ENCODE results near the gene CYP27A1. TPM values are rescaled to one million over a fixed set of nuclear protein-coding genes. Genes with fewer than 3 reads are reported as not detected.

The CYP27A1 gene
- total RNA-seq, 4 donors from 2014 or later: 1.7 to 11.2 (median 6.4) TPM

DNA sequence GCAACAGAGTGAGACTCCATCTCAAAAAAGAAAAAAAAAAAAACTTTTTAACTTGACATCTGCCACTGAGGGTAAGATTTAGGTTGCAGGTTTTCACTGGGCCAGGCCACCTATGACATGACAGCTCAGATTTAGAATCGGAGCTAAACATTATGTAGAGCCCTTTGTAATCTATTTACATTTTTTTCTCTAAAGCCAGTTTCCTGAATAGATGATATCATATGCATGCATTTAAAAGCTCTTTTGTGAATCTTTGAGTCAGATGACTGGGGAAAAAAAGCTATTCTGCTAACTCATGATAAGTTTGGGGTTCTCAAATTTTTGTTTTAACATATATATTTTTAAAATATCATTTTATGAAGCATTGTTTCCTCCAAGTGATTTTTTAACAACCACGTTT, 28.3 kb downstream of the CYP27A1 start:
- 69 to 76% methylated on average over 2 of the region's 2 CpGs for WGBS, 2 donors
- Histone ChIP-seq H3K27ac (no peak overlapping the region), H3K4me3 (no peak overlapping the region), H3K36me3 (peaks cover 0 to 32% (median 6%) of the 10 kb centered on the region in 3 donors), H3K4me1 (peaks cover 0 to 28% (median 0%) of the 10 kb centered on the region in 3 donors), H3K27me3 (no peaks in the 10 kb centered on the region), H3K9me3 (no peaks in the 10 kb centered on the region)
- TF ChIP-seq, protein P1, sequence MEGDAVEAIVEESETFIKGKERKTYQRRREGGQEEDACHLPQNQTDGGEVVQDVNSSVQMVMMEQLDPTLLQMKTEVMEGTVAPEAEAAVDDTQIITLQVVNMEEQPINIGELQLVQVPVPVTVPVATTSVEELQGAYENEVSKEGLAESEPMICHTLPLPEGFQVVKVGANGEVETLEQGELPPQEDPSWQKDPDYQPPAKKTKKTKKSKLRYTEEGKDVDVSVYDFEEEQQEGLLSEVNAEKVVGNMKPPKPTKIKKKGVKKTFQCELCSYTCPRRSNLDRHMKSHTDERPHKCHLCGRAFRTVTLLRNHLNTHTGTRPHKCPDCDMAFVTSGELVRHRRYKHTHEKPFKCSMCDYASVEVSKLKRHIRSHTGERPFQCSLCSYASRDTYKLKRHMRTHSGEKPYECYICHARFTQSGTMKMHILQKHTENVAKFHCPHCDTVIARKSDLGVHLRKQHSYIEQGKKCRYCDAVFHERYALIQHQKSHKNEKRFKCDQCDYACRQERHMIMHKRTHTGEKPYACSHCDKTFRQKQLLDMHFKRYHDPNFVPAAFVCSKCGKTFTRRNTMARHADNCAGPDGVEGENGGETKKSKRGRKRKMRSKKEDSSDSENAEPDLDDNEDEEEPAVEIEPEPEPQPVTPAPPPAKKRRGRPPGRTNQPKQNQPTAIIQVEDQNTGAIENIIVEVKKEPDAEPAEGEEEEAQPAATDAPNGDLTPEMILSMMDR (IDR thresholded peaks at IDR 0.05): no peak
- no peak for TF ChIP-seq POLR2A (IDR thresholded peaks at IDR 0.05)
- intact Hi-C loops (cut with DNase I): no loop called here
- no peak for DNase-seq

DNA sequence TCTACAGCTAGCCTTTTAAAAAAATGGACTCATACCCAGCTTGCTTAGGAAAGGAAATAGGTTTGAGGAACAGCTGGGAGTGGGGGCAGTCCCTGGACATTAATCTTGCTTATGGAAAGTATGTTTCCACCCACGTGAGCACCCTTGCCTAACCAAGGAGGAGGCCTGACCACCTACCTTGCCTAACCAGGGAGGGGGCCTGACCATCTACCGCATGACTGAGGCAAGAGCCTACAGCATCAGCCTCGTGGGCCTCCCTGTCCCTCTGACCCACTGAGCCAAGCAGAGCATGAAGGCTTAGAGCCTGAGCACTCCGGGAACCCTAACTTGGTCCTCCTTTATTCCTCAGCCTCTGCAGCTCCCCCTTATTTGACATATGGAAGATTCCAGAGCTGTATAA, 29.4 kb downstream of the CYP27A1 start:
- Histone ChIP-seq H3K36me3 (peaks cover 0 to 43% (median 6%) of the 10 kb centered on the region in 3 donors), H3K27me3 (no peaks in the 10 kb centered on the region), H3K27ac (no peak overlapping the region), H3K9me3 (no peaks in the 10 kb centered on the region), H3K4me1 (peaks cover 0 to 16% (median 0%) of the 10 kb centered on the region in 3 donors), H3K4me3 (no peak overlapping the region)
- TF ChIP-seq, protein P1 (IDR thresholded peaks at IDR 0.05): no peak
- TF ChIP-seq POLR2A (IDR thresholded peaks at IDR 0.05): no peak
- WGBS, 2 donors: 51 to 63% methylated on average over 3 to 4 of the region's 4 CpGs
- intact Hi-C loops (cut with DNase I): no loop called here
- no peak for DNase-seq

DNA sequence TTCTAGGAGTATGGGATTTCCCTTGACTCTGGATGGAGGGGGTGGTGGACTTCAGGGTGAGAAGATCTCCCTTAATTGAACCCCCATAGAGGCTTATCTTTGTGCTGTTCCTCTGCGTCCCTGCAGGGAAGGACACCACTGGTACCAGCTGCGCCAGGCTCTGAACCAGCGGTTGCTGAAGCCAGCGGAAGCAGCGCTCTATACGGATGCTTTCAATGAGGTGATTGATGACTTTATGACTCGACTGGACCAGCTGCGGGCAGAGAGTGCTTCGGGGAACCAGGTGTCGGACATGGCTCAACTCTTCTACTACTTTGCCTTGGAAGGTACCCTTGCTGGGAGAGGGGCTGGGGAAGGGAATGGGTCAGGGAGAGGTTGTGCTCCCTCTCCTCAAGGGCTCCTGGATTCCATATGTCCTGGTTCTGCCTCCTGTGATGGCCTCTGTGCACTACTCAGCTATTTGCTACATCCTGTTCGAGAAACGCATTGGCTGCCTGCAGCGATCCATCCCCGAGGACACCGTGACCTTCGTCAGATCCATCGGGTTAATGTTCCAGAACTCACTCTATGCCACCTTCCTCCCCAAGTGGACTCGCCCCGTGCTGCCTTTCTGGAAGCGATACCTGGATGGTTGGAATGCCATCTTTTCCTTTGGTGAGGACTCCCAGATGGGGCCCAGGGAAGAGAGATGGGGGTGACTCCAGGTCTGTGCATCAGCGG, 30.3 kb downstream of the CYP27A1 start:
- DNase-seq: no peak
- Histone ChIP-seq H3K27me3 (no peaks in the 10 kb centered on the region), H3K27ac (no peak overlapping the region), H3K9me3 (no peaks in the 10 kb centered on the region), H3K4me1 (peaks cover 0 to 8% (median 0%) of the 10 kb centered on the region in 3 donors), H3K4me3 (no peak overlapping the region), H3K36me3 (peaks cover 0 to 47% (median 6%) of the 10 kb centered on the region in 3 donors)
- 90 to 92% methylated on average over 16 to 19 of the region's 21 CpGs for WGBS, 2 donors
- TF ChIP-seq, protein P1 (IDR thresholded peaks at IDR 0.05): no peak
- TF ChIP-seq POLR2A (IDR thresholded peaks at IDR 0.05): no peak
- intact Hi-C loops (cut with DNase I): no loop called here

DNA sequence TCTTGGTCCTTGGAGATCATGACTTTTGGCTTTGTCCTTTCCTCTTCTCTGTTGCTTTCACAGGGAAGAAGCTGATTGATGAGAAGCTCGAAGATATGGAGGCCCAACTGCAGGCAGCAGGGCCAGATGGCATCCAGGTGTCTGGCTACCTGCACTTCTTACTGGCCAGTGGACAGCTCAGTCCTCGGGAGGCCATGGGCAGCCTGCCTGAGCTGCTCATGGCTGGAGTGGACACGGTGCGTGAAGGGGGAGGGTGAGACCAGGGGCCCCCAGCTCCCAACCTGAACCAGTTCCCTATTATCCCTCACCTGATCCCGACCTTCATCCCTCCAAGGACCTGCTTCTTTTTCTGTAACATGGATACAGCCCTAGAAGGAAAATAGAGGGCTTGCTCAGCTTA, 30.9 kb downstream of the CYP27A1 start:
- Histone ChIP-seq H3K27ac (no peak overlapping the region), H3K27me3 (no peaks in the 10 kb centered on the region), H3K36me3 (peaks cover 0 to 48% (median 6%) of the 10 kb centered on the region in 3 donors), H3K4me1 (peaks cover 0 to 8% (median 0%) of the 10 kb centered on the region in 3 donors), H3K4me3 (no peak overlapping the region), H3K9me3 (no peaks in the 10 kb centered on the region)
- TF ChIP-seq, protein P1 (IDR thresholded peaks at IDR 0.05): no peak
- TF ChIP-seq POLR2A (IDR thresholded peaks at IDR 0.05): no peak
- intact Hi-C loops (cut with DNase I): no loop called here
- 86 to 96% methylated on average over 2 to 5 of the region's 5 CpGs for WGBS, 2 donors
- no peak for DNase-seq

DNA sequence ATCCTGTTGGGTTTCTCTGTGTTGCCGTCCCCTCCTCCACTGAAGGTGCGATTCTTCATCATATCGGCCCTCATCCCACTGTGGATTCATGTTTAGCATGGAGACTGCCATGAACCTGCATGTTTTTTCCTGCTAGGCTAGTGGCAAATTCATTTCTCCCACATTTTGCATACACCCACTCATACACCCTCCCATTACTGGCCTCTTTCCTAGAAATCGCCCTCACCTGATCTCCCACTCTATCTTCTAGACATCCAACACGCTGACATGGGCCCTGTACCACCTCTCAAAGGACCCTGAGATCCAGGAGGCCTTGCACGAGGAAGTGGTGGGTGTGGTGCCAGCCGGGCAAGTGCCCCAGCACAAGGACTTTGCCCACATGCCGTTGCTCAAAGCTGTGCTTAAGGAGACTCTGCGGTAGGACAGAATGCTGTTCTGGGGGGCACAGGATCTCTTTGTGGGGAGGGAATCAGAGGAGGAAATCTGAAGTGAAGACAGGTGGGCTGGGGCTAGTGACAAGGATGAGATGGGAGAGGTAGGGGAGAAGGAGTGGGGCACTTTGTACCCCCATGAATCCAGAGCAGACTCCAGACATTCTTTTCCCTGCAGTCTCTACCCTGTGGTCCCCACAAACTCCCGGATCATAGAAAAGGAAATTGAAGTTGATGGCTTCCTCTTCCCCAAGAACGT, 32.0 kb downstream of the CYP27A1 start:
- Histone ChIP-seq H3K9me3 (no peaks in the 10 kb centered on the region), H3K27me3 (no peaks in the 10 kb centered on the region), H3K36me3 (peaks cover 0 to 59% (median 6%) of the 10 kb centered on the region in 3 donors), H3K4me3 (no peak overlapping the region), H3K4me1 (peaks cover 0 to 8% (median 0%) of the 10 kb centered on the region in 3 donors), H3K27ac (no peak overlapping the region)
- 68 to 71% methylated on average over 11 of the region's 11 CpGs for WGBS, 2 donors
- intact Hi-C loops (cut with DNase I): no loop called here
- TF ChIP-seq, protein P1 (IDR thresholded peaks at IDR 0.05): no peak
- TF ChIP-seq POLR2A (IDR thresholded peaks at IDR 0.05): no peak
- no peak for DNase-seq
